Liver (tissue), 9 donors: Measurements from ENCODE around the gene GABBR2. TPM values are rescaled to one million over a fixed set of nuclear protein-coding genes. Genes with fewer than 3 reads are reported as not detected.

Experiments
- DNase-seq: peaks from one replicate; pipeline ENCODE4 v3.0.0-alpha.2; 2017; ENCODE audit warnings: low spot score
- H3K27ac ChIP-seq, 2 donors: one replicate each; pipeline ENCODE4 v1.7.0; 2013; ENCODE audit warnings: inconsistent platforms in 2 of 2, low read length in 2 of 2, control low read depth in 1 of 2, low read depth in 1 of 2, mild to moderate bottlenecking in 1 of 2
- H3K27me3 ChIP-seq, 4 donors: one replicate each; pipeline versions ENCODE4 v1.6.1 to v1.7.0; 2013; ENCODE audit warnings: low read length in 3 of 4, inconsistent platforms in 1 of 4, mild to moderate bottlenecking in 1 of 4, moderate library complexity in 1 of 4; ENCODE audit not compliant: control insufficient read depth in 4 of 4, insufficient read depth in 4 of 4
- H3K36me3 ChIP-seq, 4 donors: one replicate each; pipeline versions ENCODE4 v1.6.1 to v1.7.0; 2013; ENCODE audit warnings: low read length in 3 of 4, mild to moderate bottlenecking in 3 of 4, low read depth in 1 of 4, moderate library complexity in 1 of 4; ENCODE audit not compliant: control insufficient read depth in 4 of 4, insufficient read depth in 3 of 4
- H3K4me1 ChIP-seq, 4 donors: one replicate each; pipeline versions ENCODE4 v1.6.1 to v1.7.0; 2013; ENCODE audit warnings: low read length in 3 of 4, mild to moderate bottlenecking in 3 of 4, moderate library complexity in 1 of 4; ENCODE audit not compliant: control insufficient read depth in 4 of 4, insufficient read depth in 4 of 4
- H3K4me3 ChIP-seq, 3 donors: one replicate each; pipeline versions ENCODE4 v1.6.1 to v1.7.0; 2013; ENCODE audit warnings: low read length in 3 of 3, control low read depth in 1 of 3, low read depth in 1 of 3, mild to moderate bottlenecking in 1 of 3
- H3K9ac ChIP-seq, 2 donors: one replicate each; pipeline ENCODE4 v1.7.0; 2013; ENCODE audit warnings: low read length in 2 of 2, mild to moderate bottlenecking in 2 of 2, moderate library complexity in 2 of 2, control low read depth in 1 of 2, low read depth in 1 of 2
- H3K9me3 ChIP-seq, 4 donors: one replicate each; pipeline versions ENCODE4 v1.6.1 to v1.7.0; 2013; ENCODE audit warnings: low read length in 3 of 4; ENCODE audit not compliant: control insufficient read depth in 4 of 4
- EGR1 ChIP-seq, 2 donors: IDR thresholded peaks; 2 replicates each; pipeline ENCODE4 v1.6.1; 2016 to 2018; ENCODE audit warnings: antibody characterized with exemption in 2 of 2, low read depth in 2 of 2
- FOXA1 ChIP-seq: IDR thresholded peaks from 2 replicates; pipeline ENCODE4 v1.6.1; 2016; ENCODE audit warnings: antibody characterized with exemption
- GABPA ChIP-seq, 2 donors: IDR thresholded peaks in 1 of 2; conservative IDR thresholded peaks in 1 of 2; 2 replicates each; pipeline ENCODE4 v1.6.1; 2016; ENCODE audit warnings: antibody characterized with exemption in 2 of 2, mild to moderate bottlenecking in 1 of 2, moderate library complexity in 1 of 2
- HNF4A ChIP-seq, 2 donors: conservative IDR thresholded peaks; 2 replicates each; pipeline ENCODE4 v1.6.1; 2016; ENCODE audit warnings: antibody characterized with exemption in 2 of 2, mild to moderate bottlenecking in 2 of 2
- HNF4G ChIP-seq: IDR thresholded peaks from 2 replicates; pipeline ENCODE4 v1.6.1; 2016; ENCODE audit warnings: antibody characterized with exemption
- JUND ChIP-seq, 2 donors: IDR thresholded peaks; 2 replicates each; pipeline ENCODE4 v1.6.1; 2016; ENCODE audit warnings: antibody characterized with exemption in 2 of 2
- NR2F2 ChIP-seq: IDR thresholded peaks from 2 replicates; pipeline ENCODE4 v1.6.1; 2016; ENCODE audit warnings: antibody characterized with exemption
- RAD21 ChIP-seq, 2 donors: IDR thresholded peaks; 2 replicates each; pipeline ENCODE4 v1.6.1; 2016; ENCODE audit warnings: antibody characterized with exemption in 2 of 2, mild to moderate bottlenecking in 2 of 2
- RXRA ChIP-seq, 2 donors: IDR thresholded peaks; 2 replicates each; pipeline ENCODE4 v1.6.1; 2017 to 2018; ENCODE audit warnings: antibody characterized with exemption in 2 of 2, mild to moderate bottlenecking in 1 of 2
- SP1 ChIP-seq: IDR thresholded peaks from 2 replicates; pipeline ENCODE4 v1.6.1; 2018; ENCODE audit warnings: antibody characterized with exemption, mild to moderate bottlenecking
- TAF1 ChIP-seq: conservative IDR thresholded peaks from 2 replicates; pipeline ENCODE4 v1.6.1; 2016; ENCODE audit warnings: antibody characterized with exemption, mild to moderate bottlenecking
- YY1 ChIP-seq: IDR thresholded peaks from 2 replicates; pipeline ENCODE4 v1.6.1; 2016; ENCODE audit warnings: antibody characterized with exemption, mild to moderate bottlenecking
- WGBS: extraction: QIAGEN DNeasy Blood & Tissue Kit; methylation state at CpG from one replicate; pipeline ENCODE4 v1.1.7; 2013; 5-methylcytosine and 5-hydroxymethylcytosine counted together
- polyA plus RNA-seq, 2 donors: library from polyadenylated mRNA; stranded (reverse) in 1 of 2; unstranded in 1 of 2; fragments of 200-250 nt in 1 of 2; fragments of >200 nt in 1 of 2; fragmentation: Nextera tagmentation in 1 of 2; extraction: Ambion mirVana in 1 of 2; gene quantifications; one replicate each; pipeline versions ENCODE4 v1.2.1 to v1.2.3, GENCODE V29; 2013 to 2015
- total RNA-seq, 2 donors: library from RNA; depleted of rRNA; stranded (reverse); fragments of >200 nt; gene quantifications; one replicate each; pipeline ENCODE4 v1.2.3, GENCODE V29; 2014
- TF ChIP-seq, protein P1 (sequence below): IDR thresholded peaks from 2 replicates; pipeline ENCODE4 v1.6.1; 2016; ENCODE audit warnings: antibody characterized with exemption, mild to moderate bottlenecking
- TF ChIP-seq, protein P2 (sequence below): IDR thresholded peaks from 2 replicates; pipeline ENCODE4 v1.6.1; 2016; ENCODE audit warnings: antibody characterized with exemption
- TF ChIP-seq, protein P3 (sequence below): fragments of 150-350 bp; IDR thresholded peaks from 2 replicates; pipeline ENCODE4 v1.5.1; 2017; ENCODE audit warnings: improper control_type of control experiment, low read depth, low read length; ENCODE audit not compliant: missing input control
- TF ChIP-seq, protein P4 (sequence below): IDR thresholded peaks from 2 replicates; pipeline ENCODE4 v1.6.1; 2016; ENCODE audit warnings: antibody characterized with exemption
- donor health status: healthy.
- donor health status: healthy.
- donor health status: healthy.
- donor health status: healthy.
- donor health status: healthy.

GABBR2 gene
- total and polyA plus RNA-seq, 4 donors: 0.03 to 0.23 (median 0.08) TPM; not detected in 1

DNA sequence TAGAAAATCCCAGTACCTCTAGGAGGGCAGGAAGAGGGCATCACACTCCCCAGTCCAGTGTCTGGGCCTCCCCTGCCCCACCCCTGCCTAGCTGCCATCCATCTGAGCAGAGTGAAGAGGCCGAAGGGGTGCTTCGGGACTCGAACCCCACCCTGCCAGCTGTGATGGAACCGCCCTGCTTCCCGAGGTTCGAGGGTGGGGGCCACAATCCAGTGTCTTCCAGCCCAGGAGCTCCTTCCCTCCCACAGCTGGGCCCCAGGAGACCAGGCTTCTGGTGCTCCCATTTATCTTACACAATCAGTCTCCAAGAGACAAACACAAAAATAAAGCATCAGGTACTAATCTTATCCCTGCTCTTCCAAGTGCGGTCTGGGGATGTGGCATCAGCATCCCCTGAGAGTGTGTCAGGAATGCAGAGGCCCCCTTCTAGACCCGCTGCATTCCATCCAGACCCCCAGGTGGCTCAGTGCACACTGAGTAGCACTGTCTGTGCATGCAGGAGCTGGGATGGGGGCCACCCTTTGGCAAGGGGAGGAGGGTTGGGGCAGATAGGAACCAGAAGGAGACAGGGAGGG, 330.4 kb downstream of the GABBR2 start:
- TF ChIP-seq FOXA1: no peak
- TF ChIP-seq EGR1 (IDR thresholded peaks at IDR 0.05; ENCODE audit: low read depth in 2 of 2): no peak
- TF ChIP-seq, protein P1, sequence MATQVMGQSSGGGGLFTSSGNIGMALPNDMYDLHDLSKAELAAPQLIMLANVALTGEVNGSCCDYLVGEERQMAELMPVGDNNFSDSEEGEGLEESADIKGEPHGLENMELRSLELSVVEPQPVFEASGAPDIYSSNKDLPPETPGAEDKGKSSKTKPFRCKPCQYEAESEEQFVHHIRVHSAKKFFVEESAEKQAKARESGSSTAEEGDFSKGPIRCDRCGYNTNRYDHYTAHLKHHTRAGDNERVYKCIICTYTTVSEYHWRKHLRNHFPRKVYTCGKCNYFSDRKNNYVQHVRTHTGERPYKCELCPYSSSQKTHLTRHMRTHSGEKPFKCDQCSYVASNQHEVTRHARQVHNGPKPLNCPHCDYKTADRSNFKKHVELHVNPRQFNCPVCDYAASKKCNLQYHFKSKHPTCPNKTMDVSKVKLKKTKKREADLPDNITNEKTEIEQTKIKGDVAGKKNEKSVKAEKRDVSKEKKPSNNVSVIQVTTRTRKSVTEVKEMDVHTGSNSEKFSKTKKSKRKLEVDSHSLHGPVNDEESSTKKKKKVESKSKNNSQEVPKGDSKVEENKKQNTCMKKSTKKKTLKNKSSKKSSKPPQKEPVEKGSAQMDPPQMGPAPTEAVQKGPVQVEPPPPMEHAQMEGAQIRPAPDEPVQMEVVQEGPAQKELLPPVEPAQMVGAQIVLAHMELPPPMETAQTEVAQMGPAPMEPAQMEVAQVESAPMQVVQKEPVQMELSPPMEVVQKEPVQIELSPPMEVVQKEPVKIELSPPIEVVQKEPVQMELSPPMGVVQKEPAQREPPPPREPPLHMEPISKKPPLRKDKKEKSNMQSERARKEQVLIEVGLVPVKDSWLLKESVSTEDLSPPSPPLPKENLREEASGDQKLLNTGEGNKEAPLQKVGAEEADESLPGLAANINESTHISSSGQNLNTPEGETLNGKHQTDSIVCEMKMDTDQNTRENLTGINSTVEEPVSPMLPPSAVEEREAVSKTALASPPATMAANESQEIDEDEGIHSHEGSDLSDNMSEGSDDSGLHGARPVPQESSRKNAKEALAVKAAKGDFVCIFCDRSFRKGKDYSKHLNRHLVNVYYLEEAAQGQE: no peak
- no peak for TF ChIP-seq NR2F2
- no peak for TF ChIP-seq RAD21 (IDR thresholded peaks at IDR 0.05)
- no peak for DNase-seq
- WGBS: 90% methylated on average over 8 of the region's 8 CpGs
- H3K27me3 ChIP-seq: no peaks in the 10 kb centered on the region
- H3K36me3 ChIP-seq: no peaks in the 10 kb centered on the region
- H3K27ac ChIP-seq: no peak overlapping the region
- peaks cover 0 to 3% (median 0%) of the 10 kb centered on the region in 4 donors for H3K4me1 ChIP-seq
- no peak overlapping the region for H3K4me3 ChIP-seq
- no peak overlapping the region for H3K9ac ChIP-seq
- no peaks in the 10 kb centered on the region for H3K9me3 ChIP-seq

DNA sequence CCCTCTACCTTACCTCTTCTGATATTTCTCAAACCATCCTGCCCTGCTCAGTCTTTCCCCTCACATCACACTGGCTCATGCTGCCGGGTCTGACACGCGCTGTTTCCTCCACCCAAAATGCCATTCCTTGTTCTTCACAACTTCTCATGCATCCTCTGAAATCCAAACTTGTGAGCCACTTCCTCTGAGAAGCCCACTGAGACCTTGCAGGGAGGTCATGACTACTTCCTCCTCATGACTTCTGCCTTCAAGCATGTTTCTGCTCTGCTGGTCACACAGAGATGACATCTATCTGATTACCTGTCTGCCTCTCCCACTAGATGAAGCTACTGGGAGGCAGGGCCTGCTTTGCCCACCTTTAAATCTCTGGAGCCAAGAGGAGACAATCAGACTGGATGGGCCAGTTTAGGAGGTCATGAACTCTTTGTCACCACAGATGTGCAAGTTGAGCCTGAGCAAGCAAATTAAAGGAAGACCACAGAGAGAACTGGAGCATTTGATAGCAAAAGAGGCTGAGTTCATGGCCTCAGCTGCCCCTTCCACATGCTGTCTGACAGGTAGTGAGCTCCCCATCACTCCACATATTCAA, 333.5 kb downstream of the GABBR2 start:
- DNase-seq: no peak
- Histone ChIP-seq H3K27me3 (no peaks in the 10 kb centered on the region), H3K4me1 (peaks cover 0 to 3% (median 0%) of the 10 kb centered on the region in 4 donors), H3K9ac (no peak overlapping the region), H3K36me3 (no peaks in the 10 kb centered on the region), H3K9me3 (no peaks in the 10 kb centered on the region), H3K27ac (no peak overlapping the region), H3K4me3 (no peak overlapping the region)
- WGBS: 82% methylated on average over 3 of the region's 3 CpGs
- TF ChIP-seq YY1: no peak
- TF ChIP-seq, protein P1: no peak
- no peak for TF ChIP-seq JUND (IDR thresholded peaks at IDR 0.05)
- no peak for TF ChIP-seq FOXA1
- TF ChIP-seq, protein P2, sequence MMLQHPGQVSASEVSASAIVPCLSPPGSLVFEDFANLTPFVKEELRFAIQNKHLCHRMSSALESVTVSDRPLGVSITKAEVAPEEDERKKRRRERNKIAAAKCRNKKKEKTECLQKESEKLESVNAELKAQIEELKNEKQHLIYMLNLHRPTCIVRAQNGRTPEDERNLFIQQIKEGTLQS: no peak
- TF ChIP-seq, protein P3, sequence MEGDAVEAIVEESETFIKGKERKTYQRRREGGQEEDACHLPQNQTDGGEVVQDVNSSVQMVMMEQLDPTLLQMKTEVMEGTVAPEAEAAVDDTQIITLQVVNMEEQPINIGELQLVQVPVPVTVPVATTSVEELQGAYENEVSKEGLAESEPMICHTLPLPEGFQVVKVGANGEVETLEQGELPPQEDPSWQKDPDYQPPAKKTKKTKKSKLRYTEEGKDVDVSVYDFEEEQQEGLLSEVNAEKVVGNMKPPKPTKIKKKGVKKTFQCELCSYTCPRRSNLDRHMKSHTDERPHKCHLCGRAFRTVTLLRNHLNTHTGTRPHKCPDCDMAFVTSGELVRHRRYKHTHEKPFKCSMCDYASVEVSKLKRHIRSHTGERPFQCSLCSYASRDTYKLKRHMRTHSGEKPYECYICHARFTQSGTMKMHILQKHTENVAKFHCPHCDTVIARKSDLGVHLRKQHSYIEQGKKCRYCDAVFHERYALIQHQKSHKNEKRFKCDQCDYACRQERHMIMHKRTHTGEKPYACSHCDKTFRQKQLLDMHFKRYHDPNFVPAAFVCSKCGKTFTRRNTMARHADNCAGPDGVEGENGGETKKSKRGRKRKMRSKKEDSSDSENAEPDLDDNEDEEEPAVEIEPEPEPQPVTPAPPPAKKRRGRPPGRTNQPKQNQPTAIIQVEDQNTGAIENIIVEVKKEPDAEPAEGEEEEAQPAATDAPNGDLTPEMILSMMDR: no peak
- TF ChIP-seq, protein P4, sequence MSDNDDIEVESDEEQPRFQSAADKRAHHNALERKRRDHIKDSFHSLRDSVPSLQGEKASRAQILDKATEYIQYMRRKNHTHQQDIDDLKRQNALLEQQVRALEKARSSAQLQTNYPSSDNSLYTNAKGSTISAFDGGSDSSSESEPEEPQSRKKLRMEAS: no peak
- no peak for TF ChIP-seq GABPA (IDR thresholded peaks at IDR 0.05 in 1 of 2, conservative IDR thresholded peaks at IDR 0.05 in 1 of 2)
- no peak for TF ChIP-seq HNF4A (conservative IDR thresholded peaks at IDR 0.05)
- TF ChIP-seq SP1: no peak
- no peak for TF ChIP-seq HNF4G
- no peak for TF ChIP-seq NR2F2
- TF ChIP-seq RXRA (IDR thresholded peaks at IDR 0.05): no peak
- TF ChIP-seq TAF1: no peak
